ENCODE data around the gene ZNF416. TPM values are rescaled to one million over a fixed set of nuclear protein-coding genes. Genes with fewer than 3 reads are reported as not detected.

Gene ZNF416
- total RNA-seq, 2 donors from 2014 or later, result 4.8 to 5.6 TPM

- intact Hi-C loops (cut with DNase I), result no loop called here
- Histone ChIP-seq H3K4me3 (peak overlapping the region; percentile 59 to 75), H3K4me1 (replicated peaks) (peaks cover 5% of the 10 kb centered on the region), H3K27me3 (replicated peaks; ENCODE audit: insufficient read depth) (no peaks in the 10 kb centered on the region), H3K27ac (no peak overlapping the region), H3K9me3 (no peaks in the 10 kb centered on the region), H3K36me3 (no peaks in the 10 kb centered on the region)
- TF ChIP-seq CTCF (IDR thresholded peaks at IDR 0.05) (no peak), POLR2AphosphoS5 (IDR thresholded peaks at IDR 0.05) (no peak), POLR2A (IDR thresholded peaks at IDR 0.05) (no peak)
- 55% methylated on average over 8 of the region's 8 CpGs for WGBS
- DNase-seq (ENCODE audit: low spot score), result no peak
Measured at GRCh38 chr19:57599377-57599760, 20.7 kb upstream of the ZNF416 start.

DNA sequence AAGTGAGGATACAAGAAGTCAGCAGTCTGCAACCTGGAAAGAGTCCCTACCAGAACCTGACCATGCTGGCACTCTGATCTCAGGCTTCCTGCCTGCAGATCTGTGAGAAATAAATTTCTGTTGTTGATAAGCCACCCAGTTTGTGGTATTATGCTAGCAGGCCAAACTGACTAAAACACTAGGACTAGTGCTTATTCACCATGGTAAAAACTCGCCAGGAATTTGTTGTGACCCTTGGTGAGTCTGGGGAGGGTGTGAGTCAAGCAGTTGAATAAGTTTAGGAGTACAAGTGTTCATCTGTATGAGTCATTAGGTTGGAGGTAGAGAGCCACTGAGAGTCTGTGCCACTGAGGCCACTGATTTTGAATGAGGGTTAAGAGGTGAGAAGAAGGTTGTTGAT, 8.8 kb upstream of the ZNF416 start:
- Histone ChIP-seq H3K27ac (no peak overlapping the region), H3K27me3 (replicated peaks; ENCODE audit: insufficient read depth) (no peaks in the 10 kb centered on the region), H3K9me3 (peaks cover 3% of the 10 kb centered on the region), H3K4me1 (replicated peaks) (no peaks in the 10 kb centered on the region), H3K36me3 (peaks cover 5 to 22% of the 10 kb centered on the region in 2 donors), H3K4me3 (no peak overlapping the region)
- TF ChIP-seq CTCF (IDR thresholded peaks at IDR 0.05) (no peak), POLR2AphosphoS5 (IDR thresholded peaks at IDR 0.05) (no peak), POLR2A (IDR thresholded peaks at IDR 0.05) (no peak)
- WGBS, result 100% methylated on average over 1 of the region's 1 CpG
- intact Hi-C loops (cut with DNase I), result no loop called here
- no peak for DNase-seq (ENCODE audit: low spot score)

GRCh38 chr19:57583521-57584416, 5.1 kb upstream of the ZNF416 start, which contains the start of gene ZIK1:
TSS of gene ZIK1 (plus strand) at chr19:57584145. CDS start at chr19:57584357, 212 bp downstream.
- H3K36me3 ChIP-seq, result peaks cover 0 to 4% of the 10 kb centered on the region in 2 donors
- DNase-seq (ENCODE audit: low spot score), result peak; percentile 89
- intact Hi-C loops (cut with DNase I), result no loop called here
- H3K4me1 ChIP-seq (replicated peaks), result no peaks in the 10 kb centered on the region
- no peaks in the 10 kb centered on the region for H3K9me3 ChIP-seq
- H3K27me3 ChIP-seq (replicated peaks; ENCODE audit: insufficient read depth), result no peaks in the 10 kb centered on the region
- H3K27ac ChIP-seq, result peak within 1 kb of the TSS in 1 of 2 donors; percentile 30
- peak within 1 kb of the TSS; percentile 57 to 62 for H3K4me3 ChIP-seq
- 3% methylated on average over 65 of the region's 76 CpGs for WGBS
- TF ChIP-seq CTCF (IDR thresholded peaks at IDR 0.05), result peak in 3 of 4 experiments; percentile 21 to 24 (median 22)
- TF ChIP-seq POLR2A (IDR thresholded peaks at IDR 0.05), result no peak
- peak; percentile 89 for TF ChIP-seq POLR2AphosphoS5 (IDR thresholded peaks at IDR 0.05)

- H3K27ac ChIP-seq, result no peak overlapping the region
- H3K27me3 ChIP-seq (replicated peaks; ENCODE audit: insufficient read depth), result no peaks in the 10 kb centered on the region
- intact Hi-C loops (cut with DNase I), result no loop called here
- 36% methylated on average over 21 of the region's 21 CpGs for WGBS
- H3K4me1 ChIP-seq (replicated peaks), result peaks cover under 1% of the 10 kb centered on the region
- TF ChIP-seq POLR2AphosphoS5 (IDR thresholded peaks at IDR 0.05) (no peak), POLR2A (IDR thresholded peaks at IDR 0.05) (no peak), CTCF (IDR thresholded peaks at IDR 0.05) (no peak)
- no peaks in the 10 kb centered on the region for H3K9me3 ChIP-seq
- H3K4me3 ChIP-seq, result peak overlapping the region; percentile 57 to 62
- H3K36me3 ChIP-seq, result no peaks in the 10 kb centered on the region
- DNase-seq (ENCODE audit: low spot score), result no peak
Measured at GRCh38 chr19:57583104-57583520, 4.4 kb upstream of the ZNF416 start.
